ENCODE results near the gene TGFBR1.

Gene TGFBR1

GRCh38 chr9:99172124-99173091 is 67.5 kb downstream of the TGFBR1 start:
- DNase-seq, result no peak

DNA sequence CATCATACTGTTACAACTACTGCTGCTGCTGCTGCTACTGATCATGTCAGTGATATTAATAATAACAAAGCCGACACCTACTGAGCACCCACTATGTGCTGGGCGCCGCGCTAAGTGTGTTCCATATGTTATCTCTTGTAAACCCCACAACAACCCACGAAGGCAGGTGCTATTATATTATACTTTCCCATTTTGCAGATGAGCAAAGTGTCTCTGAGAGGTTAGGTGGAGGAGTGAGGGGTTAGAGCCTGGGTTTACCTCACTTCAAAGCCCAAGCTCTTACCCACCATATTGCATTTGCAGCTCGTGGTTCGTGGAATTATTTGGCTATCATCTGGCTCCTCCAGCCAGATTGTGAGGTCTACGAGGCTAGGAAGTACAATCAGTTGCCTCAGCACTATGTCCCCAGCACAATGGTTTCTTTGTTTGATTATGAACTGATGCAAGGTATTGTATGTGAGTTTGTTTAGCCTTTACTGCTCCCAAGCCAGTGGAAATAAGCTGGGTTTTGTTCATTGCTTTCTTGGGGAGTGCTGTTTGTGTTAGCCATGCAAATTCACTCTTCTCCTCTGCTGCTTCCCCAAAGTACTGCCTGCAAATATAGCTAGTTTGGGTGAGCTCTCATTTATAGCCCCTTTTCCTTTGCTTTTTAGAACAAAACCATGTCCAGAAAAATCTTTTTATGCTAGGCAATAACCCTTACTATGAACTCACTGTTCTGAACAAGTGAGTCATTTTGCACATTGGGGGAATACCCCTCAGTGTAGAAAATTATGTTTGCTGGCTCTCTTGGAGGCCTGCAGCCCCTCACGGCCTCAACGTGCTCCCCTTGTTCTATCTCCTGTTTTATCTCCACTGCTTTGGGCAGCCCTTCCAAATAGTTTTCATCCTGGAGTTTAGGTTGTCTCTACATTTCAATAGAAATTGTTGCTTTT is 68.9 kb downstream of the TGFBR1 start:
- no peak for DNase-seq

GRCh38 chr9:99176527-99177013 is 71.7 kb downstream of the TGFBR1 start:
- DNase-seq, result no peak

DNA sequence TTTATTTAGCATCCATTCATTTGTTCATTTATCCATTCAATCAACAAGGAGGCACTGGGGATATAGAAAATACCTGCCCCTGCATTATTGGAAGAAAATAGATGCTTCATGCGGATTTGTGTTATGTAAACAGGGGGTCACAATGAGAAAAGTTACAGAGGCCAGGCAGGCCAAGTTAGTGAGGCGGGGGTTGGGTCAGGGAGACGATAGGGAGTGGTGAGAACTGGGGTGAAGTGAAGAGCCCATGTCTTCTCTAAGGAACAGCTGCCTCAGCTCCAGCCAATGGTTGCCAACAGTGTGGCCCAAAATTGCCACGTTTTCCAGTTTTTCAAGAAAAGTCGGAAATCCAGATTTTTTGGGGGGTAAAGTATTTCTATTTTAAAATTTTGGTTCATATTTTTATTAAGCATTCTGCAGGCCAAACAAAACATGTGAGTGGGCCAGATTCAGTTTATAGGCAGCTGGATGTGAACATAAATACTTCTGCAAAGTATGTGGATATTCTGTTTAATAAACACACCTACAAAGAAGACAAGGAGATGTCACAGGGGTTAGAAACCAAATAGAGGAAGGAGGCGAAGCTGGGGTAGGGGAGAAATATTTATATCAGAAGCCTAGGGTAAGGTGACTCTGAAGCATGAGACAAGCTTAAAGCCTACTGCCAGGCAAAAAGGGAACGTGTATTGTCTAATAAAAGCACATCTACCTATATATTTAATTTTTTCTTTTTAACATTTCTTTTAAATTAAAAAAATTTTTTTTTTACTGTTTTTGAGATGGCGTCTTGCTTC is 72.9 kb downstream of the TGFBR1 start:
- no peak for DNase-seq

DNA sequence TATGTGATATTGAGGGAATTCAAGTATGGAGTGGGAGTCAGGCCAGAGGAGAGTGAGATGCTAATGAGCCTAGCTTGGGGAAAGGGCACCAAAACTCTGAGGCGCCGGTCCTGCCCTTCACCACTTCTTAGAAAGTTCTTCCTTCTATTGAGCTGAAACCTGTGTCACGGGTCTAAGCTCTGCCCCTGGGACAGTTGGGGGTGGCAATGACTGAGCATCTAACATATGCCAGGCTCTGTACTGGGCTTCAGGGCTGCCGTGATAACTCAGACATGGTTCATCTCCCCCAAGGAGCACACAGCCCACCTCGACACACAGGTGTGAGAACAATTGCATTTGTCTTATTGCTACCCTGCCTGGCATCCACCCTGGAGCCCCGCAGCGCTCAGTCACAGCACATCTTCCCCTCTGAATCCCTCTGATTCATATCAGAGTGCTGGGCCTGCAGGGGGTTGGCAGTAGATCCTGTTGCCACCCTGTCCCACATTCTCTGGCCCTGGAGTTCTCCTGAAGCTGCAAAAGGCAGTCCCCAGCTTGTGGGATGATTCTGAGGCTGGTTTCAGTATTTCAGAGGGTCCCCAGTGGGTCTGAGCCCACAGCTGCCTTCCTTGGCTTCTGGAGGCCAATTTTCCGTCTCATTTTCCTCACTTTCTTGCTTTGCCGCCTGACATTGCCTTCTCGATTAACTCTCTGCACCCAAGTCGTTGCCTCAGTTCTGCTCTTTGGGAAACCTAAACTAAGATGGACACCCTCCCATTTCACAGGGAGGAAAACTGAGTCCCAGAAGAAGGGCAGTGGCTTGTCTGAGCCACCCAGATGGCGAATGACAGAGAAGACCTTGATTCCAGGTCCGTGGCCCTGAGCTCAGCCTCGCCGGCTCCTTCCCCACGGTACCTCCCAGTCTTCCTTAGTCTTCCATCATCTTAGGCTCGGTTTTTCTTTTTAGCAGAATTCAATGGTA is 74.3 kb downstream of the TGFBR1 start:
- DNase-seq, result no peak

DNA sequence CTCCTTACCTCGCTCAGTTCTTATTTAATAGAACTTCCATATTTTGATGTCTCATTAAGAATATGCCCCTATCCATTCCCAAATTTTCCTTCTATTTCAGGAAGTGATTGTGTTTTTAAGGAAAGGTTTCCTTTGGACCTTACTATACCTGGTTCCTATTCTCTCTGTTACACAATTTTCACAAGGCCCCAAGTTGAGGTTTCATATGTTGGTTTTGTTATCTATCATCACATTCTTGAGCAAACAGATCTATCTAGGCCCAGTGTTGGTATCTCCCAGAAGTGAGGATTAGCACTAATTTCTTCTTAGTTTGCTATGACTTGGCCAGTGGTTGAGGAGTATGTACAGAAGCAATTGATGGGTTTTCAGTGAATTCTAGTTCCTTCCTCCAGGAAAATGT is 75.3 kb downstream of the TGFBR1 start:
- peak; percentile 14 for DNase-seq

- DNase-seq, result no peak
Observed at GRCh38 chr9:99180662-99181061, 75.7 kb downstream of the TGFBR1 start.

- DNase-seq, result no peak
Observed at GRCh38 chr9:99181206-99181605, 76.3 kb downstream of the TGFBR1 start.

- no peak for DNase-seq
Observed at GRCh38 chr9:99181621-99182020, 76.7 kb downstream of the TGFBR1 start.

DNA sequence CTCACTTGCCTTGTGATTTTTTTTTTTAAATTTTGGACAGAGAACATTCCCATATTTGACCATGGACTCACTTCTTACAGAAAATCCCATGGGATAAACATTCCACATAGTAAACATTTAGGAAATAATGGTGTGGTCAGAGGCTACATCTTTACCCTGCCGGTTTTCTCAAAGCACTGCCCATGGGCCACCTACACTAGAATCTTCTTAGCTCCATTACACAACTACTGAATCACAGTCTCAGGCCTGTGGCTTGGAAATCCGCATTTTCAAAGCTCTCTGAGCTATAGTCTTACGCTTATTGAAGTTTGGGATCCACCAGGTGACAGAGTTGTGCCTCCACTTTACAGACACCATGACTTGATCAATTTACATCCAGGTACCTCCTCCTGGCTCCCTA is 77.4 kb downstream of the TGFBR1 start:
- DNase-seq, result no peak

- DNase-seq, result no peak
Observed at GRCh38 chr9:99183616-99184015, 78.7 kb downstream of the TGFBR1 start.

- DNase-seq, result no peak
Observed at GRCh38 chr9:99184110-99184474, 79.2 kb downstream of the TGFBR1 start.

DNA sequence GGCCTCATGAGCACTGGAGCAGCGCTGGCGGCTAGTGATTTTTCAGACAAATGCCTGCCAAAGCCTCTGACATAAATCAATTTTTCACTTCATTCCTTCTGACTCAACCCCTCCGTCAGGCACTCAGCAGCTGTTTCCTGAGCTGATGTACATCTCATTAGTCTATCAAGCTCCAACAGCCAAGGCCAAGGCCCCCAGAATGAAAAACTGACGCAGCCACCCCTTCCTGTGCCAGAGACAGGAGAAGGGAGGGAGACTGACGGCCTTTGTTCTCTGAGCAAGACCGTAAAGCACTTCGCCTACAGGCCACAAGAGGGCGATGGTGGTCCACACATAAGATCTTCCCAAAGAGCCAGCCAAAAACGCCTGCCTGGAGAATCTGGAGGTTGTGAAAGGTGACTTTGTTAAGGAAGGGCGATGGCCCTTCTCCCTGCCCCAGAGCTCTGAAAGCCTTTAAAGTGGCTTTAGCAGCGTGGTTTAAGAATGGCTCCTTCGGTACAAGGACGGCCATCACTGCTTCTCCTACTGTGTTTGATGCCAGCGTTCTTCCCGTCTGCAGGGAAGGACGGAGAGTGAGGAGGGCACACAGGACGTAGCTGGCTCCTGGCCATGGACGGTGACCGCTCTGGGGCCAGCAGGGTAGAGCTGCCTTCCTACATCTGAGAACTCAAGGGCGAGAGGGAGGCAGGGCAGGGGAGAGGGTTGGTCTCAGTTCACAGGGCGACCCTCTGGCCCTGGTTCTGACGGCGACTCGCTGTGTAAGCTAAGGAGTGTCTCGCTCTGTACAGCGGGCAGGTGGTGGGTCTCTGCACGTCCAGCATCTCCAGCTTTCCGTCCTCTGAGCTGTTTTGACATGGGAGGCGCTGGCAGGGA is 79.8 kb downstream of the TGFBR1 start:
- DNase-seq, result peak; percentile 80

GRCh38 chr9:99185348-99185632 is 80.4 kb downstream of the TGFBR1 start:
- no peak for DNase-seq

GRCh38 chr9:99185934-99186333 is 81.0 kb downstream of the TGFBR1 start:
- no peak for DNase-seq

DNA sequence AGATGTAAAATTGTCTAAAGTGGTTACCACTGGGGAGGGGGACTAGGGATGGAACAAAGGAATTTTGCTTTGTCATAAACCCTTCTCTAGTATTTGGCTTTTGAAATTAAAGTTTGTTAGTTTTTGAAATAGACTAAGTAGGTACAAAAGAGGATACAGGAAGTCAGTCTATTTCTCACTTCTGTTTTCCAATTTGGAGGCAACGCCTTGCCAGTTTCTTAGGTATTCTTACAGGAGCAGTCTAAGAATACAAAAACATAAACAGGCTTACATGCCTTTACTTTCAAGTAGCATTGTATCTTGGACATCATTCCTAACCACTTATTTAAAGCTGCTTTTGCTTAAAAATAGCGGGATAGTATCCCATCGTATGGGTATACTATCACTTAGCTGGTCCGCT is 82.4 kb downstream of the TGFBR1 start:
- no peak for DNase-seq

- no peak for DNase-seq
Observed at GRCh38 chr9:99189186-99189585, 84.3 kb downstream of the TGFBR1 start.

- no peak for DNase-seq
Observed at GRCh38 chr9:99189887-99190596, 85.1 kb downstream of the TGFBR1 start.

DNA sequence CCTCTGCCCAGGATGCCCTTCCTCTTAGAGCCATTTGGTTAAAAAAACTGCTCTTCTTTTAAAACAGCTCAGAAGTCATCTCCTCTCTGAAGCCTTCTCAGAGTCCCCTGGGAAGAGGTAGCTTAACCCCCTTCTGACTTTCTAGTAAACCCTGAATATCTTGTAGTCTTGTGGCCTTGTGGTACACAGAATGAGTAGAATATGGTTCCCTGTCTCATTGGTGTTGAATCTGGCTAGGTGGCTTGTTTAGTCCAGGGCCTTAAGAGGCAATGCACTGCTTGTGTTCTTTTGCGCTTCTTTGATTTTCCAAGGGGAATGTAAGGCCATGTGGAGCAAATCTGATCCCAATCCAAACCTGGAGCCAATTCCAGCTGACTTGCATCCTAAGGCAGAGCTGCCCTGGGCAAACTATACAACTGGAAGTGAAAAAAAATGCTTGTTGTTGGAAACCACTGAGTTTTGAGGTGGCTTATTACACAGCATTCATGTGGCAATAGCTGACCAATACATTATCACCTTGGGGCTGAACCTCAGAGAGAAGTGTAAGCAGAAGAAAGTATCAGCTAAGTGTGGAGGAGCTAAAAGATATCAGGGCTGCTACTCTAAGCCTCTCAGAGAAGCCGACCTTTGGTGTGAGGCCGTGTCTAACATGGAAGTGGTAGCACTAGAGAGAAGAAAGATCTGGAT is 85.8 kb downstream of the TGFBR1 start:
- no peak for DNase-seq

Measured in hematopoietic multipotent progenitor cell treated with erythropoietin and hydrocortisone succinate and interleukin-3 and kit ligand, for 8 days (in vitro differentiated cells).